HUES6 (cell line): ENCODE data around the gene KDR.

ENCODE experiments used
- H3K27ac ChIP-seq: 2 replicates; pipeline ENCODE4 v1.7.0; 2013; ENCODE audit warnings: low read depth, mild to moderate bottlenecking, low read length, inconsistent platforms
- H3K27me3 ChIP-seq: 2 replicates; pipeline ENCODE4 v1.6.1; 2013; ENCODE audit warnings: low read length; ENCODE audit not compliant: control insufficient read depth, insufficient read depth
- H3K36me3 ChIP-seq: 2 replicates; pipeline ENCODE4 v1.6.1; 2013; ENCODE audit warnings: low read length; ENCODE audit not compliant: control insufficient read depth, insufficient read depth
- H3K4me1 ChIP-seq: 2 replicates; pipeline ENCODE4 v1.6.1; 2013; ENCODE audit warnings: low read length; ENCODE audit not compliant: control insufficient read depth, insufficient read depth
- H3K4me3 ChIP-seq: 2 replicates; pipeline ENCODE4 v1.5.1; 2013; ENCODE audit warnings: low read depth, low read length
- H3K9ac ChIP-seq: one replicate; pipeline ENCODE4 v1.6.1; 2013; ENCODE audit warnings: mild to moderate bottlenecking, low read length
- H3K9me3 ChIP-seq: 2 replicates; pipeline ENCODE4 v1.6.1; 2013; ENCODE audit warnings: low read depth, low read length; ENCODE audit not compliant: control insufficient read depth, insufficient read depth

KDR gene

GRCh38 chr4:55123791-55124190 lies 1.6 kb downstream of the KDR start:
- Histone ChIP-seq H3K9me3 (no peaks in the 10 kb centered on the region), H3K4me3 (peak overlapping the region; percentile 100), H3K27me3 (peaks cover 22% of the 10 kb centered on the region), H3K4me1 (peaks cover 18% of the 10 kb centered on the region), H3K36me3 (peaks cover 26% of the 10 kb centered on the region), H3K9ac (peak overlapping the region; percentile 92), H3K27ac (no peak overlapping the region; the same call in 1 of the 2 replicates)

GRCh38 chr4:55122235-55122634 lies 3.2 kb downstream of the KDR start:
- Histone ChIP-seq H3K27me3 (peaks cover 22% of the 10 kb centered on the region), H3K9me3 (no peaks in the 10 kb centered on the region), H3K36me3 (peaks cover 39% of the 10 kb centered on the region), H3K9ac (no peak overlapping the region), H3K27ac (no peak overlapping the region), H3K4me1 (peaks cover 18% of the 10 kb centered on the region), H3K4me3 (peak overlapping the region; percentile 100)

- peaks cover 49% of the 10 kb centered on the region for H3K36me3 ChIP-seq
- H3K4me1 ChIP-seq: peaks cover 15% of the 10 kb centered on the region
- H3K9me3 ChIP-seq: no peaks in the 10 kb centered on the region
- H3K9ac ChIP-seq: no peak overlapping the region
- peaks cover 20% of the 10 kb centered on the region for H3K27me3 ChIP-seq
- no peak overlapping the region for H3K27ac ChIP-seq
- peak overlapping the region; percentile 100; the same call in 1 of the 2 replicates for H3K4me3 ChIP-seq
These were observed 4.1 kb downstream of the KDR start for GRCh38 chr4:55121246-55121645.

GRCh38 chr4:55118397-55118796 lies 7.0 kb downstream of the KDR start:
- no peaks in the 10 kb centered on the region for H3K27me3 ChIP-seq
- H3K9ac ChIP-seq: no peak overlapping the region
- no peak overlapping the region for H3K4me3 ChIP-seq
- no peaks in the 10 kb centered on the region for H3K9me3 ChIP-seq
- no peak overlapping the region for H3K27ac ChIP-seq
- H3K4me1 ChIP-seq: peaks cover 6% of the 10 kb centered on the region; the same call in 1 of the 2 replicates
- peaks cover 77% of the 10 kb centered on the region for H3K36me3 ChIP-seq

- no peaks in the 10 kb centered on the region for H3K9me3 ChIP-seq
- no peak overlapping the region for H3K9ac ChIP-seq
- peaks cover 4% of the 10 kb centered on the region; the same call in 1 of the 2 replicates for H3K4me1 ChIP-seq
- no peak overlapping the region for H3K4me3 ChIP-seq
- H3K36me3 ChIP-seq: peaks cover 85% of the 10 kb centered on the region
- no peak overlapping the region for H3K27ac ChIP-seq
- H3K27me3 ChIP-seq: no peaks in the 10 kb centered on the region
These were observed 7.9 kb downstream of the KDR start for GRCh38 chr4:55117511-55117910.

GRCh38 chr4:55116450-55116849 lies 8.9 kb downstream of the KDR start:
- no peaks in the 10 kb centered on the region for H3K9me3 ChIP-seq
- no peak overlapping the region for H3K9ac ChIP-seq
- H3K27me3 ChIP-seq: no peaks in the 10 kb centered on the region
- H3K36me3 ChIP-seq: peaks cover 90% of the 10 kb centered on the region
- H3K27ac ChIP-seq: no peak overlapping the region
- no peak overlapping the region for H3K4me3 ChIP-seq
- peaks cover 4% of the 10 kb centered on the region; the same call in 1 of the 2 replicates for H3K4me1 ChIP-seq

GRCh38 chr4:55111601-55112000 lies 13.8 kb downstream of the KDR start:
- Histone ChIP-seq H3K36me3 (peaks cover 94% of the 10 kb centered on the region), H3K9ac (no peak overlapping the region), H3K27me3 (no peaks in the 10 kb centered on the region), H3K4me1 (no peaks in the 10 kb centered on the region; the same call in 1 of the 2 replicates), H3K4me3 (no peak overlapping the region), H3K9me3 (no peaks in the 10 kb centered on the region), H3K27ac (no peak overlapping the region)

GRCh38 chr4:55110131-55110530 lies 15.3 kb downstream of the KDR start:
- H3K4me1 ChIP-seq: no peaks in the 10 kb centered on the region
- no peak overlapping the region for H3K4me3 ChIP-seq
- H3K9ac ChIP-seq: no peak overlapping the region
- H3K27me3 ChIP-seq: no peaks in the 10 kb centered on the region
- peaks cover 94% of the 10 kb centered on the region for H3K36me3 ChIP-seq
- no peak overlapping the region for H3K27ac ChIP-seq
- H3K9me3 ChIP-seq: no peaks in the 10 kb centered on the region

GRCh38 chr4:55107054-55107453 lies 18.3 kb downstream of the KDR start:
- no peaks in the 10 kb centered on the region for H3K9me3 ChIP-seq
- no peaks in the 10 kb centered on the region for H3K4me1 ChIP-seq
- H3K4me3 ChIP-seq: no peak overlapping the region
- no peak overlapping the region for H3K9ac ChIP-seq
- no peaks in the 10 kb centered on the region for H3K27me3 ChIP-seq
- no peak overlapping the region for H3K27ac ChIP-seq
- peaks cover 99% of the 10 kb centered on the region for H3K36me3 ChIP-seq

- H3K9ac ChIP-seq: no peak overlapping the region
- H3K4me1 ChIP-seq: no peaks in the 10 kb centered on the region
These were observed 22.2 kb downstream of the KDR start for GRCh38 chr4:55103224-55103623.

GRCh38 chr4:55099816-55100215 lies 25.6 kb downstream of the KDR start:
- H3K27ac ChIP-seq: no peak overlapping the region
- H3K27me3 ChIP-seq: no peaks in the 10 kb centered on the region
- H3K4me3 ChIP-seq: no peak overlapping the region
- no peaks in the 10 kb centered on the region for H3K4me1 ChIP-seq
- H3K9me3 ChIP-seq: no peaks in the 10 kb centered on the region
- H3K36me3 ChIP-seq: peaks cover 99% of the 10 kb centered on the region
- H3K9ac ChIP-seq: no peak overlapping the region

More at GRCh38 chr4:55103224-55103623, 22.2 kb downstream of the KDR start:
- H3K9me3 ChIP-seq: no peaks in the 10 kb centered on the region
- H3K27me3 ChIP-seq: no peaks in the 10 kb centered on the region
- no peak overlapping the region for H3K27ac ChIP-seq
- H3K4me3 ChIP-seq: no peak overlapping the region
- peaks cover 99% of the 10 kb centered on the region for H3K36me3 ChIP-seq
